ENCODE results near the gene DARS2.

GRCh38 chr1:173865468-173866164 lies 41.1 kb downstream of the DARS2 start:
- no peak for TF ChIP-seq CTCF (IDR thresholded peaks at IDR 0.05; ENCODE audit: poor library complexity)
- no peak for TF ChIP-seq EZH2 (IDR thresholded peaks at IDR 0.05; ENCODE audit: borderline replicate concordance)
- TF ChIP-seq EZH2phosphoT487 (IDR thresholded peaks at IDR 0.05; ENCODE audit: low read depth, severe bottlenecking, unreplicated experiment): no peak
